ENCODE measurements around the gene ARMS2. TPM values are rescaled to one million over a fixed set of nuclear protein-coding genes. Genes with fewer than 3 reads are reported as not detected.

The ARMS2 gene
- total and polyA plus RNA-seq, 2 donors (not counting 1 experiment from before 2014, with no cell fraction given), result not detected

DNA sequence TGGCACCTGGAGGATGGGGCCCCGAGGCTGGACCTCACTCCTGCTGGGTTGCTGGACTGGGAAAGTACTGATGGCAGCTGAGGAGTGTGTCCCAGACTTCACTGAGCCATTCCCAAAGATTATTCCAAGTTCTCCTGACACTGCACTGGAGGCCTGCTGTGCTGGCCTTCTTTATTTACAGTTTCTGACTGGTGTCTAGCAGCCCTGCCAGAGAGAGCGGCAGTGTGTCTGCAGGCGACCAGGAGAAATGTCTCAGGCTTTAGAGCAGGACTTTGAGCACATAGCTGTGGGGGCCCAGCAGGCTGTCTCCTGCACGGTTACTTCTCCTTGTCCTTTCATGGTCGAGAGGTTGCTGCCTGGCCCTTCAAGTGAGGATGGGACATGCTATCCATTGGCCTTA, 23.0 kb downstream of the ARMS2 start:
- Histone ChIP-seq H2AFZ (ENCODE audit: low read length) (no peak overlapping the region), H3K79me2 (ENCODE audit: control insufficient read depth, insufficient read depth, low read length) (no peaks in the 10 kb centered on the region), H3K9ac (ENCODE audit: insufficient read depth, low read length) (no peak overlapping the region), H3K4me1 (ENCODE audit: control insufficient read depth, extremely low read depth, insufficient read depth, low read length) (peaks cover 10% of the 10 kb centered on the region), H3K27ac (ENCODE audit: insufficient read depth, low read length) (no peak overlapping the region), H3K4me3 (replicated peaks in 1 of 4; ENCODE audit: control extremely low read depth in 1 of 4, insufficient read depth in 1 of 4, low read depth in 3 of 4, low read length in 4 of 4) (no peak overlapping the region), H4K20me1 (ENCODE audit: control insufficient read depth, extremely low read depth, insufficient read depth, low read length) (no peaks in the 10 kb centered on the region), H3K9me3 (ENCODE audit: control insufficient read depth, insufficient read depth, low read depth, low read length) (no peaks in the 10 kb centered on the region), H3K27me3 (ENCODE audit: control insufficient read depth, insufficient read depth, low read length) (no peaks in the 10 kb centered on the region), H3K36me3 (ENCODE audit: control insufficient read depth, insufficient read depth, low read length) (no peaks in the 10 kb centered on the region), H3K4me2 (ENCODE audit: extremely low read depth, insufficient read depth, low read length) (no peak overlapping the region)
- TF ChIP-seq EZH2 (IDR thresholded peaks at IDR 0.05; ENCODE audit: low read length, missing control alignments), result no peak
- TF ChIP-seq, protein P1, sequence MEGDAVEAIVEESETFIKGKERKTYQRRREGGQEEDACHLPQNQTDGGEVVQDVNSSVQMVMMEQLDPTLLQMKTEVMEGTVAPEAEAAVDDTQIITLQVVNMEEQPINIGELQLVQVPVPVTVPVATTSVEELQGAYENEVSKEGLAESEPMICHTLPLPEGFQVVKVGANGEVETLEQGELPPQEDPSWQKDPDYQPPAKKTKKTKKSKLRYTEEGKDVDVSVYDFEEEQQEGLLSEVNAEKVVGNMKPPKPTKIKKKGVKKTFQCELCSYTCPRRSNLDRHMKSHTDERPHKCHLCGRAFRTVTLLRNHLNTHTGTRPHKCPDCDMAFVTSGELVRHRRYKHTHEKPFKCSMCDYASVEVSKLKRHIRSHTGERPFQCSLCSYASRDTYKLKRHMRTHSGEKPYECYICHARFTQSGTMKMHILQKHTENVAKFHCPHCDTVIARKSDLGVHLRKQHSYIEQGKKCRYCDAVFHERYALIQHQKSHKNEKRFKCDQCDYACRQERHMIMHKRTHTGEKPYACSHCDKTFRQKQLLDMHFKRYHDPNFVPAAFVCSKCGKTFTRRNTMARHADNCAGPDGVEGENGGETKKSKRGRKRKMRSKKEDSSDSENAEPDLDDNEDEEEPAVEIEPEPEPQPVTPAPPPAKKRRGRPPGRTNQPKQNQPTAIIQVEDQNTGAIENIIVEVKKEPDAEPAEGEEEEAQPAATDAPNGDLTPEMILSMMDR (conservative IDR thresholded peaks at IDR 0.05 in 1 of 2, IDR thresholded peaks at IDR 0.05 in 1 of 2; ENCODE audit: low read depth in 1 of 2, low read length in 2 of 2), result no peak
- no peak for DNase-seq (ENCODE audit: low read depth in 2 of 2)

DNA sequence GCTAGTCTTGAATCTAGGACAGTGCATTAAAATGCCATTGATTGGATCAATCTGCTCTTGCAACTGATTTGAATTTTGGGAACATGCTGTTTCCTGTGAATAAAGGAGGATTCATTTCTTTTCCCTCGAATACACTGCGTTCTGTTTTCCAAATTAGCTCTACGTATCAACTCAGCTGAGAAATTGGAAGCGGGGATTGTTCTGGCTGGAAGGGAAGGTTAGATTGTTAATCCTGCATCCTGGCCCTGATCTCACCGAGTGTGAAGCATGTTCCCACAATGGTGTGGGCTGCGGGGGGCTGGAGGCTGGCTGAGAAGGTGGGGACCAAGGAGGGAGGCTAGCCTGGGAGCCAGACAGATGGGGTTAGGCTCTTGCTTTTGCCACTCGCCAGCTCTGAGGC, 24.5 kb downstream of the ARMS2 start:
- Histone ChIP-seq H3K27me3 (ENCODE audit: control insufficient read depth, insufficient read depth, low read length) (no peaks in the 10 kb centered on the region), H3K4me2 (ENCODE audit: extremely low read depth, insufficient read depth, low read length) (no peak overlapping the region), H3K4me1 (ENCODE audit: control insufficient read depth, extremely low read depth, insufficient read depth, low read length) (peaks cover 10% of the 10 kb centered on the region), H3K4me3 (replicated peaks in 1 of 4; ENCODE audit: control extremely low read depth in 1 of 4, insufficient read depth in 1 of 4, low read depth in 3 of 4, low read length in 4 of 4) (no peak overlapping the region), H3K27ac (ENCODE audit: insufficient read depth, low read length) (no peak overlapping the region), H3K79me2 (ENCODE audit: control insufficient read depth, insufficient read depth, low read length) (no peaks in the 10 kb centered on the region), H4K20me1 (ENCODE audit: control insufficient read depth, extremely low read depth, insufficient read depth, low read length) (no peaks in the 10 kb centered on the region), H3K9ac (ENCODE audit: insufficient read depth, low read length) (no peak overlapping the region), H3K9me3 (ENCODE audit: control insufficient read depth, insufficient read depth, low read depth, low read length) (no peaks in the 10 kb centered on the region), H3K36me3 (ENCODE audit: control insufficient read depth, insufficient read depth, low read length) (no peaks in the 10 kb centered on the region), H2AFZ (ENCODE audit: low read length) (no peak overlapping the region)
- no peak for DNase-seq (ENCODE audit: low read depth in 2 of 2)
- TF ChIP-seq EZH2 (IDR thresholded peaks at IDR 0.05; ENCODE audit: low read length, missing control alignments), result no peak
- TF ChIP-seq, protein P1 (conservative IDR thresholded peaks at IDR 0.05 in 1 of 2, IDR thresholded peaks at IDR 0.05 in 1 of 2; ENCODE audit: low read depth in 1 of 2, low read length in 2 of 2), result no peak

- no peak for TF ChIP-seq EZH2 (IDR thresholded peaks at IDR 0.05; ENCODE audit: low read length, missing control alignments)
- TF ChIP-seq, protein P1 (conservative IDR thresholded peaks at IDR 0.05 in 1 of 2, IDR thresholded peaks at IDR 0.05 in 1 of 2; ENCODE audit: low read depth in 1 of 2, low read length in 2 of 2), result no peak
- Histone ChIP-seq H2AFZ (ENCODE audit: low read length) (no peak overlapping the region), H3K9me3 (ENCODE audit: control insufficient read depth, insufficient read depth, low read depth, low read length) (no peaks in the 10 kb centered on the region), H3K27ac (ENCODE audit: insufficient read depth, low read length) (no peak overlapping the region), H3K9ac (ENCODE audit: insufficient read depth, low read length) (no peak overlapping the region), H3K27me3 (ENCODE audit: control insufficient read depth, insufficient read depth, low read length) (no peaks in the 10 kb centered on the region), H3K4me3 (replicated peaks in 1 of 4; ENCODE audit: control extremely low read depth in 1 of 4, insufficient read depth in 1 of 4, low read depth in 3 of 4, low read length in 4 of 4) (no peak overlapping the region), H3K4me2 (ENCODE audit: extremely low read depth, insufficient read depth, low read length) (no peak overlapping the region), H3K36me3 (ENCODE audit: control insufficient read depth, insufficient read depth, low read length) (no peaks in the 10 kb centered on the region), H3K79me2 (ENCODE audit: control insufficient read depth, insufficient read depth, low read length) (no peaks in the 10 kb centered on the region), H4K20me1 (ENCODE audit: control insufficient read depth, extremely low read depth, insufficient read depth, low read length) (no peaks in the 10 kb centered on the region), H3K4me1 (ENCODE audit: control insufficient read depth, extremely low read depth, insufficient read depth, low read length) (peaks cover 7% of the 10 kb centered on the region)
- DNase-seq (ENCODE audit: low read depth in 2 of 2), result no peak
These were observed 25.8 kb downstream of the ARMS2 start for GRCh38 chr10:122480146-122480833.
